GM19452 (cell line): Measurements from ENCODE around the gene ANKRD44.
"Not testable (repeated sequence)": the region's sequence is repeated elsewhere in the genome, so short reads cannot be mapped to it uniquely, and the experiment has no call there.

ENCODE experiments used
- ATAC-seq: cut with Tn5 transposase; IDR thresholded peaks from one replicate; pipeline ENCODE4 v1.9.1; 2021; ENCODE audit not compliant: unreplicated experiment

ANKRD44 gene

GRCh38 chr2:197310271-197310985 lies at the start of gene ANKRD44:
TSS of gene ANKRD44 (minus strand) at chr2:197310780. CDS start at chr2:197310604, 176 bp downstream.
- peak; percentile 55 for ATAC-seq

- ATAC-seq = no peak
Measured at GRCh38 chr2:197359859-197360258, 49.3 kb upstream of the ANKRD44 start.

GRCh38 chr2:197358931-197359330 lies 48.4 kb upstream of the ANKRD44 start:
- ATAC-seq = no peak

GRCh38 chr2:197357986-197358385 lies 47.4 kb upstream of the ANKRD44 start:
- no peak for ATAC-seq

- ATAC-seq = no peak
Measured at GRCh38 chr2:197356136-197356535, 45.6 kb upstream of the ANKRD44 start.

- no peak for ATAC-seq
Measured at GRCh38 chr2:197354169-197354558, 43.6 kb upstream of the ANKRD44 start.

GRCh38 chr2:197353393-197354168 lies 43.0 kb upstream of the ANKRD44 start:
- ATAC-seq = no peak

- ATAC-seq = no peak
Measured at GRCh38 chr2:197349699-197350098, 39.1 kb upstream of the ANKRD44 start.

- ATAC-seq = no peak
Measured at GRCh38 chr2:197348721-197349360, 38.3 kb upstream of the ANKRD44 start.

- ATAC-seq = no peak
Measured at GRCh38 chr2:197345846-197346370, 35.3 kb upstream of the ANKRD44 start.

GRCh38 chr2:197343968-197344367 lies 33.4 kb upstream of the ANKRD44 start:
- ATAC-seq = not testable (repeated sequence)

- no peak for ATAC-seq
Measured at GRCh38 chr2:197340591-197340990, 30.0 kb upstream of the ANKRD44 start.

GRCh38 chr2:197339496-197340220 lies 29.1 kb upstream of the ANKRD44 start:
- no peak for ATAC-seq

GRCh38 chr2:197339016-197339415 lies 28.4 kb upstream of the ANKRD44 start:
- ATAC-seq = no peak

GRCh38 chr2:197332641-197333040 lies 22.1 kb upstream of the ANKRD44 start:
- no peak for ATAC-seq

GRCh38 chr2:197328461-197328860 lies 17.9 kb upstream of the ANKRD44 start:
- ATAC-seq = no peak

- ATAC-seq = no peak
Measured at GRCh38 chr2:197327472-197328098, 17.0 kb upstream of the ANKRD44 start.

GRCh38 chr2:197327073-197327471 lies 16.5 kb upstream of the ANKRD44 start:
- ATAC-seq = no peak

GRCh38 chr2:197324801-197325200 lies 14.2 kb upstream of the ANKRD44 start:
- peak; percentile 91 for ATAC-seq
